DOHH2 (cell line): ENCODE results near the gene DAD1.

ENCODE experiments used
- H3F3A ChIP-seq: fragments of 200-600 bp; sonication (generic), shearing (Covaris generic); 2 replicates; pipeline ENCODE4 v1.6.0; 2016; ENCODE audit warnings: antibody characterized with exemption, mild to moderate bottlenecking; ENCODE audit not compliant: control insufficient read depth, insufficient read depth
- H3K27ac ChIP-seq: fragments of 200-600 bp; sonication (generic); 2 replicates; pipeline ENCODE4 v1.5.1; 2014; ENCODE audit warnings: low read depth, mild to moderate bottlenecking, low read length, moderate library complexity
- H3K27me3 ChIP-seq: fragments of 200-600 bp; sonication (generic); 2 replicates; pipeline ENCODE4 v1.6.1; 2014; ENCODE audit warnings: mild to moderate bottlenecking, low read length, mixed read lengths; ENCODE audit not compliant: control insufficient read depth
- H3K36me3 ChIP-seq: fragments of 200-600 bp; sonication (generic); 2 replicates; pipeline ENCODE4 v1.6.1; 2014; ENCODE audit warnings: mild to moderate bottlenecking, low read length, moderate library complexity, mixed read lengths; ENCODE audit not compliant: control insufficient read depth
- H3K4me1 ChIP-seq: fragments of 200-600 bp; sonication (generic); 2 replicates; pipeline ENCODE4 v1.6.1; 2014; ENCODE audit warnings: mild to moderate bottlenecking, low read length, mixed read lengths; ENCODE audit not compliant: control insufficient read depth
- H3K4me2 ChIP-seq: fragments of 200-600 bp; sonication (generic); 2 replicates; pipeline ENCODE4 v1.6.0; 2014; ENCODE audit warnings: mild to moderate bottlenecking, low read length, moderate library complexity
- H3K4me3 ChIP-seq: fragments of 200-600 bp; sonication (generic); 2 replicates; pipeline ENCODE4 v1.5.1; 2014; ENCODE audit warnings: mild to moderate bottlenecking, low read length, mixed read lengths
- H3K79me2 ChIP-seq: fragments of 200-600 bp; sonication (generic); 2 replicates; pipeline ENCODE4 v1.6.1; 2014; ENCODE audit warnings: mild to moderate bottlenecking, low read length, mixed read lengths; ENCODE audit not compliant: control insufficient read depth
- H3K9me2 ChIP-seq: fragments of 200-600 bp; sonication (generic); replicated peaks from 2 replicates; pipeline ENCODE4 v1.6.1; 2014; ENCODE audit warnings: mild to moderate bottlenecking, low read length, mixed read lengths; ENCODE audit not compliant: control insufficient read depth
- H3K9me3 ChIP-seq: fragments of 200-600 bp; sonication (generic); 2 replicates; pipeline ENCODE4 v1.6.1; 2014; ENCODE audit warnings: antibody characterized with exemption, low read length, mixed read lengths; ENCODE audit not compliant: control insufficient read depth, insufficient read depth
- H4K20me1 ChIP-seq: fragments of 200-600 bp; sonication (generic); 2 replicates; pipeline ENCODE4 v1.6.0; 2014; ENCODE audit warnings: low read depth, mild to moderate bottlenecking, antibody characterized with exemption, low read length, moderate library complexity; ENCODE audit not compliant: control insufficient read depth, insufficient read depth
- CTCF ChIP-seq: fragments of 200-600 bp; sonication (generic); IDR thresholded peaks from one replicate; pipeline ENCODE4 v1.5.1; 2014; ENCODE audit warnings: antibody characterized with exemption, mild to moderate bottlenecking, low read depth, low read length; ENCODE audit not compliant: poor library complexity, severe bottlenecking
- EZH2phosphoT487 ChIP-seq: fragments of 200-600 bp; sonication (generic); IDR thresholded peaks from 2 replicates; pipeline ENCODE4 v1.6.1; 2017; ENCODE audit warnings: borderline replicate concordance, mild to moderate bottlenecking, antibody characterized with exemption, low read length, moderate library complexity, mixed read lengths

The DAD1 gene

GRCh38 chr14:22552001-22552826 lies 36.8 kb downstream of the DAD1 start:
- Histone ChIP-seq H3K4me1 (peaks cover 93% of the 10 kb centered on the region), H3K27ac (peak overlapping the region; percentile 99), H3K4me3 (no peak overlapping the region), H4K20me1 (no peaks in the 10 kb centered on the region), H3K36me3 (peaks cover 80% of the 10 kb centered on the region), H3F3A (peaks cover 24% of the 10 kb centered on the region), H3K4me2 (peak overlapping the region; percentile 49), H3K9me2 (no peaks in the 10 kb centered on the region), H3K79me2 (peaks cover 3% of the 10 kb centered on the region; the same call in 1 of the 2 replicates), H3K9me3 (no peaks in the 10 kb centered on the region), H3K27me3 (no peaks in the 10 kb centered on the region)
- TF ChIP-seq EZH2phosphoT487 (no peak), CTCF (no peak)

GRCh38 chr14:22551605-22551997 lies 37.4 kb downstream of the DAD1 start:
- Histone ChIP-seq H3K4me3 (no peak overlapping the region), H3K9me3 (no peaks in the 10 kb centered on the region), H3K36me3 (peaks cover 86% of the 10 kb centered on the region), H3K4me1 (peaks cover 92% of the 10 kb centered on the region), H3K27ac (peak overlapping the region; percentile 99), H3K27me3 (no peaks in the 10 kb centered on the region), H4K20me1 (no peaks in the 10 kb centered on the region), H3K9me2 (no peaks in the 10 kb centered on the region), H3F3A (peaks cover 20% of the 10 kb centered on the region), H3K79me2 (peaks cover 3% of the 10 kb centered on the region; the same call in 1 of the 2 replicates), H3K4me2 (peak overlapping the region; percentile 49)
- TF ChIP-seq EZH2phosphoT487: no peak
- TF ChIP-seq CTCF: no peak

- H3K27ac ChIP-seq: peak overlapping the region; percentile 99
- H3K4me2 ChIP-seq: peak overlapping the region; percentile 49
- H3K36me3 ChIP-seq: peaks cover 89% of the 10 kb centered on the region
- TF ChIP-seq EZH2phosphoT487 (no peak), CTCF (no peak)
- no peaks in the 10 kb centered on the region for H3K9me3 ChIP-seq
- no peaks in the 10 kb centered on the region for H3K27me3 ChIP-seq
- no peaks in the 10 kb centered on the region for H3K9me2 ChIP-seq
- peaks cover 4% of the 10 kb centered on the region; the same call in 1 of the 2 replicates for H3K79me2 ChIP-seq
- peaks cover 11% of the 10 kb centered on the region for H3F3A ChIP-seq
- no peaks in the 10 kb centered on the region for H4K20me1 ChIP-seq
- H3K4me3 ChIP-seq: peak overlapping the region; percentile 34
- H3K4me1 ChIP-seq: peaks cover 89% of the 10 kb centered on the region
Measured at GRCh38 chr14:22549981-22550673, 38.9 kb downstream of the DAD1 start.
